Stimulated activated CD4-positive, alpha-beta T cell treated with anti-CD3 and anti-CD28 coated beads, Interleukin-2, amount 100 ng/mL, for 24 hours (primary cell): Measurements from ENCODE around the gene D2HGDH.

Experiments used
- DNase-seq, 2 donors: peaks; one replicate each; pipeline ENCODE4 v3.0.0-alpha.2; 2020

D2HGDH gene

DNA sequence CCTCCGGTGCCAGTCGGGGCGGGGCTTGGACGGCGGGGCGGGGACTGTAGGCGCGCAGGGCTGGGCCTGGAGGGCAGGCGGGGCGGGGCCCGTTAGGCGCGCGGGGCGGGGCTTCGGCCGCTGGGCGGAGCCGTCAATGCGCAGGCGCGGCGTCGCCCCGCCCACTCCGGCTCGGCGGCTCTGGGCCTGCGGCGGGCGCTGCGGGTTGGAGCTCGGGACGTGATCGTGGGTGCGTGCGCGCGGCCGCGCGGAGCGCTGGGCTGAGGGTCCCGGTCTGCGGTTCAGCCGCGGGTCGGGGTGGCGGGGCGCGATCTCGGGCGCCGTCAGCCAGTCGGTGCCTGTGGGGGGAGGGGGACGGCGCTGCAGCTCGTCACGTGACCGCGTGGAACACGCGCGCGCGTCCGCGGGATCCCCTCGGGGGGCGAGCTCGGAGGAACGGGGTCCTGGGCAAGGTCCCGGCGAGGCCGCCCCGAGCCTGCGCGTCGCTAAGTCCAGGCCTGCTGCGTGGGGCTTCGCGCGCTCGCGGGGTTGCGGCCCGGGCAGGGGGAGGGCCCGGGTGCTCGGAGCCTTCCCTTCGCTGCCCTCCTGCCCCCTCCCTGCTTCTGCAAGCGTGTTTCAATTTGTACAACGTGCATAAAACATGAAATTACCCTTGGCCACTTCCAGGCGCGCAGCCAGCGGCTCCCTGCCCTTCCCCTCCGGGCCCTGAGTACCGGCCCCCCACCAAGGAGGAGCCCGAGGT is at the start of gene D2HGDH:
D2HGDH (plus strand) TSS at position 164 of the 742 bp plus-strand sequence. CDS start 595 bp downstream, outside the sequence.
- DNase-seq: peak; percentile 97 to 98

DNA sequence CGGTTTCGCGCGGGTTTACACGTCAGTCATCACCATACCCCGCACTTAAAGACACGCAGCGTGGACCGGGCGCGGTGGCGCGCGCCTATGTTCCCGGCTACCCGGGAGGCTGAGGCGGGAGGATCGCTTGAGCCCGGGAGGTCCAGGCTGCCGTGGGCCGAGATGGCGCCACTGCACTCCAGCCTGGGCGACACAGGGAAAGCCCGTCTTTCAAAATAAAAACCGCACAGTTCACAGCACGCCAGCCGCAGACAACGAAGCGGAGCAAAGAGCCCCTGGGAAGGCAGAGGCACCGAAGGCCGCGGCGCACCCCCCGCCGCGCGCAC is 48.1 kb upstream of the D2HGDH start:
- no peak for DNase-seq

DNA sequence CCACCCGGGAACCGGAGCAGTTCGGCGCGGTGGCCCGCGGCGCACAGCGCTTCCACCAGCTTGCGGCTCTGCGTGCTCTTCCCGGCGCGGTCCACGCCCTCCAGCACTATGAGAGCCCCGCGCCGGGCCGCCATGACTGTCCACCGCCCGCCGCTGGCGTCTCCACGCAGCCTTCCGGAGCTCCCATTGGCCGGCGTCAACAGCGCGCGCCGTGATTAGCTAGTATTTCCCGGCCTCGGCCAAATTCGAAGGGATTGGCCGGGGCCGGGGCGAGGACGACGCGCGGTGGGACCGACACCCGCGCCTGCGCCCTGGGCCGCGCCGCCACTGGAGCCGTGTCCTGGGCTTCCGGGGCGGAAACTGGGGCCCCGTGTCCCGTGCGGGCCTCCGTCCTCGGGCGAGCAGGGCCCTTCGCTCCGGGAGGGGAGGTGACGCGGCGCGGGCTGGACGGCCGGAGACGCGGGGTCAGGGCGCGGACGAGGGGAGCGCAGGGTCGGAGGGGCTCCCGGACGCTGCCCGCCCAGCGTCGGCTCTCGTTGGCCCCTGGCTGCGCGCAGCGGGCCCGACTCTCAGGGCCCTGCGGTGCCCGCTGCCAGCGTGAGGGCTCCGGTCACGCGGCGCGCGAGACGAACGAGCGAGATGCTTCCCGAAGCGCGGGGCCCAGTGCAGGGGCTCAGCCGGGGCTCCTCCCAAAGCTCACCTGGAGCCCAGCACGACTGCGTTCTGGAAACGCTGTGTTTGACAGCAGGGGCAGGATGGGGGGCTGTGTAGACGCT is 47.6 kb upstream of the D2HGDH start, which contains the start of gene DTYMK:
DTYMK (minus strand) TSS at position 166 of the 776 bp plus-strand sequence; CDS start at position 134, 32 bp downstream.
- DNase-seq: peak; percentile 95 to 96

DNA sequence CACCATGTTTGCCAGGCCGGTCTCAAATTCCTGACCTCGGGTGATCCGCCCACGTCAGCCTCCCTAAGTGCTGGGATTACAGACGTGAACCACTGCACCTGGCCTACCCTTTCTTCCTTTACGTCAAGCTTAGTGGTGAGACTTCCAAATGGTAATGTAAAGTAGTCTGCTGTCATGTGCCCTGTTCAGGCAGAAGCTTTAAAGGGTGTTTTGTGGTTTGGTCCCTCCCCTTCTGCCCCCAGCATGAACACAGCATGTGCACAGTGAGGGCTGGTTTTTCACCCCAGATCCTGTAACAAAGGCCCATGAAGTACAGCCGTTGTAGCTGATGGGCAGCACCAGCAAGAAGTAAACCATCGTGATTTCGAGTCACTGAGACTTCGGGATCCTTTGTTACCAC is 45.1 kb upstream of the D2HGDH start:
- DNase-seq: no peak

DNA sequence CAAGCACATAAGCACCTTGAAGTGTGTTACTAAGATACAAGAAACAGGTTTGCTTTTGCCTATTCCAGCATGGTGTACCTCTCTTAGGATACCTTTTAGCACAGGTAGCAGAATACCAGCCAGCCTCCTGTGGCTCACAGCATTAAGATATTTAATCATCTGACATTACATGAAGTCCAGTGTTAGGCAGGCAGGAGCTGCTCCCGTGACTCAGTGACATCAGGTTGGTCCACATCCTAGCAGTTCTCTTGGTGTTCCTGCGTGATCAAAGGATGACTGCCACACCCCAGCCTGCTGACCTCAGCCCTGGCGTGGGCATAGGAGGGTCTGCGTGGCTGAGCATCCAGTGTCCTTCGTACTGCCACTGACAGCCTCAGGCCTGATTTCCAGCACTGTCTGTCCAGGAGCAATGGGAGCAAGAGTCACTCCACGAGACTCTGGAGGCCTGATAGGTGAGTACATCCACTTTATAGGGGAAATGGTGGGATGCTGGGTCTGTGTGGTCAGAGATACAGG is 44.2 kb upstream of the D2HGDH start:
- no peak for DNase-seq

DNA sequence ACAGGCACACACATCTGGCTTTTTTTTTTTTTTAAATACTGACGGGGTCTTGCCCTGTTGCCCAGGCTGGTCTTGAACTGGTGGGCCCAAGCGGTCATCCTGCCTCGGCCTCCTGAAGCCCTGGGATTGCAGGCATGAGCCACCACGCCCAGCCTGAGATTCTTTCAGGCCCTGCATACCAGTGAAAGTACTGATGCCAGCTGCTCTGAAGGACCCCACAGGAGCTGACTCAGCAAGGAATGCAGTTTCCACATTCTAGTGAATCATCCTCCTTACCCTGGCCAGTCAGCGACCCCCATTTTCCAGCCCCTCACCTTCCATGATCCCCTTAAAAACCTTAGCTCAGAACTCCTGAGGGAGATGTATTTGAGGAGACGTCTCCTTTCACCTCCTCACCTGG is 42.0 kb upstream of the D2HGDH start:
- DNase-seq: no peak

DNA sequence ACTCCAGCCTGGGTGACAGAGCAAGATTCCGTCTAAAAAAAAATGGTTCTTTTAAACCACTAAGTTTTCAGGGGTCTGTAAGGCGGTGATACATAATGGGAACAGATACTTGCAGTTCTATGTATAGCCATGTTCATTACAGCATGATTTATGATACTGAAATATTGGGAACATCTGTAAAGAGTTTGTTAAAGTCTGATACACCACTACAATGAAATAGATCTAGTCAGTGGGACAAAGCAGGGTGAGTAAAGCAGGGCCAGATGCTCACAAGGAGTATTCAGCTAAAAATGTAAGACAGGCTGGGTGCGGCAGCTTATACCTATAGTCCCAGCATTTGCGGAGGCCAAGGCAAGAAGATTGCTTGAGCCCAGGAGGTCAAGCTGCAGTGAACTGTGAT is 38.8 kb upstream of the D2HGDH start:
- no peak for DNase-seq

DNA sequence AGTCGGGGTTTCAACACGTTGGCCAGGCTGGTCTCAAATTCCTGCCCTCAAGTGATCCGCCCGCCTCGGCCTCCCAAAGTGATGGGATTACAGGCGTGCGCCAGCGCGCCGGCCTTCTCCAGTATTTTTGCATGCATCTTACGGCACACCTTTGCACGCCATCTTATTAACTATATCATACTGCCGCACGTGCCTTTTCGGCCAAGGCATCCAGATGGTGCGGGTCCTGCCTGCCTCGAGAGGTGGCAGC is 33.4 kb upstream of the D2HGDH start:
- DNase-seq: no peak

DNA sequence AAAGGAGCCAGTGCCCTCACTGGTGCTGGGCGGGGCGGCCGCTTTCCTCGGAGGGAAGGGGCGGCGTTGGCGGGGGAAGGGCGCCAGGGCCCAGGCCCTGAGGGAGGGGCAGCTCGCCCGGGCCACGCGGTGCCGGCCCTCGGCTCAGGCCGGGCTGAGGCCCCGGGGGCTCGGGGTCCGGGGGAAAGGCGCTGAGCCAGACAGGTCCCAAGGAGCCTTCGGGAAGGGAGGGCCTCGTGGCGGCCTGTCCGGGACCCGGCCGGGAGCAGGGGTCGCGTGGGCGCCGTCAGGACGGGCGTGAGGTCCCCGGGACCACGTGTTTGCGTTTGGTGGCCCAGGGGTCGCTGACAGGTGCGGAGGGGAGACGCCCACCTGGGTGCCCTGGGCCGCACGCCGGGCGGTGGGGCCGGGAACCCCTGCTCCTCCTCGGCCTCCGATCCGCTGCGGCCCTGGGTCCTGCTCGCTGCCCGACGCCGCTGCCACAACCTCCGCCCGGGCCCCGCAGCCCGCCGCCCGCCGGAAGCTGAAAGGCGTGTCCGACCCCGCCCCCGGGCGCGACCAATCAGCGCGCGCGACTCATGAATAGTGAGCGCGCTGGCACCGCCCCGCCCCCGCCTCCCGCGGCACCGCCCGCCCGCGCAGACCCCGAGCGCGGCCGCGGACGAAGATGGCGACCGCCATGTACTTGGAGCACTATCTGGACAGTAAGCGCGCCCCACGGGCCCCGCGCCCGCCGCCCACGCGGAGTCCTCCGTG is 32.9 kb upstream of the D2HGDH start, which contains the start of gene ING5:
ING5 (plus strand) TSS at position 641 of the 756 bp plus-strand sequence; CDS start at position 668, 27 bp downstream.
- DNase-seq: peak; percentile 99

DNA sequence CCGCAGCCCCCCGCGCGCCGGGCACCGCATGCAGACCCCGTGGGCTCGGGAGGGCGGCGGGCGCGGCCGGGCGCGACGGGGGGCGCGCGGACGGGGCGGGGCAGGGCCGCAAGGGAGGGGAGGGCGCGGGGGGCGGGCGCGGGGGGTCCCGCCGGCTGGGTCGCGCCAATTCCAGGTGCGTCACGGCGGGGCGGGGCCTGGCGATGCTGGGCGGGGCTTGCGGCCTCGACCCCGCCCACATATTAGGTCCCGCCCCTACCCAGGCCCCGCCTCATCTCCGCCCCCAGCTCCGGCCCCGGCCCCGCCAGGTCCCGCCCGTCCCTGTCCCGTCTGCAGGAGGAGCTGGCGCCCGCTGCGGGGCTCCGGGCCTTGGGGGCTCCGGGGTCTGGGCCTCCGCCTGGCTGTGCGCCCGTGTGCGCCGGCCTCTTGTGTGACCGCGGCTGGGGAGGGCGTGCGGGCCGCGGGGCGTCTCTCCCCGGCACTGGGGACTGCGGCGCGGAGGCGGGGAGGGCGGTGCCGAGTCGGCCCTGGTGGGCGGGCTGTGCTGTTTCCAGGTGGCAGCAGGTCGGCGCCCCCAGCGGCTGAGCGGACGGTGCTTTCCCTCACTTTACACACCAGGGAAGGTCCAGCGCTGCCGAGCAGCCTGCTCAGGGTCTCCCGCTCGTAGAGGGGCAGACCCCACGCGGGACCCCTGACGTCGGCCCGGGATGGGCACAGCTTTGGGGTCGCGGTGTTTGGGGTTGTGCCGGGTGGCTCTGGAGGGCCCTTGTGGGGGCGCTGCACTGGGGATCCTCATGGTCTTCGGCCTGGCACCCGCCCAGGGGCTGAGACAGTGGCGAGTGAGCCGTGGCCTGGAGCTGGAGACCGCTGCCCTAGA is 32.0 kb upstream of the D2HGDH start:
- DNase-seq: peak; percentile 90 to 91

DNA sequence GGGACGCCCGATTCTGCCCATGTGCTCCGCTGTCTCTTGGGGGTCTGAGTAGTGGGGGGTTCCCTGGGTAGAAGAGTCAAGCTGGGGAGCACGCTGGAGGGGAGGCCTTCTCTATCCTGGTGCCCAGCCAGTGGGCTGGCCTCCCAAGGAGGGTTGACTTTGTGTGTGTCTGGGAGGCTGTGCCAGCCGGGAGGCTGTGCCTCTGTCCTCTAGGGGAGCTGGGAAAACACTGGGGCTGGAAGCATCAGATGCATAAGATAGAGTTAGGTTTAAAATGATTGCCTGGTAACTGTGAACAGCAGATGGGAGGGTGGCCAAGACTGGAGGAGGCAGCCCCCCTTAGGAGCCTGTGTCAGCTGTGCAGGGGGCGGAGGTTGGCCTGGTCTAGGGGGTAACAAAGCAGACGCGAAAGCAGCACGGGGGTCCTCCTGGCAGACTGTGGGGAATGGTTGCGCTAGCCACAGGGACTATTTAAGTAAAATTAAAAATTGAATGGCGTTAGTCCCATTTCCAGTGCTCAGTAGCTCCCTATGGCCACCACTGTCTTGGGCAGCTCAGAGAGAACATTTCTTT is 31.3 kb upstream of the D2HGDH start:
- no peak for DNase-seq

DNA sequence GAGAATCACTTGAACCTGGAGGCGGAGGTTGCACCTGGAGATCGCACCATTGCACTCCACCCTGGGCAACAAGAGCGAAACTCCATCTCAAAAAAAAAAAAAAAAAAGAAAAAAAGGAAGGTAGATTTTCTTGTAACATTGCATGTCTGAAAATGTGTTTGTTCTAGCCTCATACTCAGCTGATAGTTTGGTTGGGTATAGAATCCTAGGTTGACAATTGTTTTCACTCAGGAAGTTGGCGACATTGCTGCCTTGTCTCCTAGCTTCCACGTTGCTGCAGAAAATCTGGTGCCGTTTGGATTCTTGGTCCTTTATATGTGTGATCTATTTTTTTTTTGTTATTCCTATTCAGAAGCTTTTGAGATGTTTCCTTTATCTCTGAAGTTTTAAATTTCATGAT is 27.9 kb upstream of the D2HGDH start:
- DNase-seq: no peak

DNA sequence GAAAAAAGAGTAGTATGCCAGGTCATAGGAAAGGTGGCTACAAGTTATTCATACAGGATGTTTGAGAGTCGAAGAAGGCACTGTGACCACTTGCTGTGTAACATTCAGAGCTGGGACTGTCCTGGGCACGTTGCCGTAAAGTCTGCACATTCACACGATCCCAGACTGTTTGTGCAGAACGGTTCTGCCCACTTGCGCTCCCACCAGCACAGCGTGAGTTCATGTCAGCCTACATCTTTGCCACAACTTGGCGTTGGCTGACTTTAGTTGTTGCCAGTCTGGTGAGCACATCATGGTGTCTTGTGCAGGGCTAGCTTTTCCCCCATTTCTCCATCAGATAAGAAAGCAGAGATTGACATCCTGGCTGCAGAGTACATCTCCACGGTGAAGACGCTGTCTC is 25.6 kb upstream of the D2HGDH start:
- no peak for DNase-seq

DNA sequence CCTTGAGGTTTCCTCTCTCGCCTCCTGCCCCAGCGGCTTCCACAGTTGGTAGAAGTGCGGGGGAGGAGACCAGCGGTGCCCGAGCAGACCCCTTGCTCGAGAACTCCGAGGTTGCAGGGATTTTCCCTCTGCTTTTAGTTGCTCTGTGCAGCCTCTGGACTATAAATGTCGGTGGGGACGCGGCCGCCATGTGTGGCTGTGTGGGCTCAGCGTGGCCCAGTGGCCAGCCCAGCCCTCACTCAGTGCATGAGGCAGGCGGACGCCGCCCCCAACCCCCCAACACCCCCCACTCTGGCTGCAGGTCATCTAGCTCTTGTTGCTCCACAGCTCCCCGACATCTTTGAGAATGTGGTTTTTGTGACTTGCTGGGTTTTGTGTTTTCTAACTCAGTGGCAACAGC is 15.3 kb upstream of the D2HGDH start:
- no peak for DNase-seq

DNA sequence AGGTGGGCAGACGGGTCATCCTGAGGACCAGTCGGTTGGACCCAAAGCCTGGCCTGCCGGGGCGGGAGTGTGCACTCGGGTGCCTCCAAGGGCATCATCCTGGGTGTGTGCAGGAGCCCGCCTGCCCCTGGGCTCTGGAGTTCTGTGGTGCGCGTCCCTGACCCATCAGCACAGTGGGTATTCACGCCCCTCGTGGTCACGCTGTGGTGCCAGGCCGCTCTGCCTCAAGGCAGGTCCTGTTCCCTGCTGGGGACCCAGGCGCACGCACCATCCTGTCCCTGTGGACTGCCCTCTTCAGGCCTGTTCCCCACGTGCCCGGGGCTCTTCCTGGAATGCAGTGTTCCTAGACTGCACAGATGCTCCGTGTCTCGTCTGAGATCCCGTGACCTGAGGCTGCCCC is 14.3 kb upstream of the D2HGDH start:
- no peak for DNase-seq

DNA sequence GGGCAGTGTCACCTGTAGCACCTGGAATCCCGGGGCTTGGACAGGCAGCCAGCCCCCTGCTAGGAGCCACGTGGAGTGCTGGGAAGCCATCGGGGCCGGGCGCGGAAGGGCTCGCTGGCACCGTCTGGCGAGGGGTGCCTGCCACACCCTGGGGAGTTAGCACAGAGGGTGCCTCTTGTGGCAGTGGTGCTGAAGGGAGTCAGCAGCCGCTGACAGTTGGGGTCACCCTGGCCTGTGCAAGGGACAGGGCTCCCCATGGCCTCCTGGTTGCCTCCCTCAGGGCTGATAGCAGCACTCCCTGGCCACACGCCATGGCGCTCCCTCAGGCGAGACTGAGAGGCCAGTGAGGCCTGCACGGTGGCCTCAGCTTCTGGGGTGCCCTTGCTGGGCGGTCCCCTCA is 13.9 kb upstream of the D2HGDH start:
- no peak for DNase-seq

DNA sequence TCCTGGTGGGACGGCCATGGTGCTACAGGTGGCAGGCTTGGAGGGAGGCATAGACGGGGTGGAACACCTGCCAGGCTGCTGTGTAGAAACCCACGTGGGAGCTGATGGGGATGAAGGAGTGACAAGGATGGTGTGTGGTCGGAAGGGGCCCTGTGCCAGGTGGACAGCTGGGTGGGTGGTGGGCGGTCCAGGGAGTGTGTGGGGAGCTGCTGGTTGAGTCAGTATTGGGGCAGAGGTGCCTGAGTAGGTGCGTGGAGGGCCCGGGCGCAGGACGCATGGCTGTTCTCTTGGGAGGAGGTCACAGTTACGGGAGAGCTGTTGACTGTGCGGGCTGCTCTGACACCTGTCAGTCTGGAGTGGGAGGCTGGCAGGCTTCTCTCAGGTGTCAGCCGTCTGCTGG is 12.6 kb upstream of the D2HGDH start:
- no peak for DNase-seq

DNA sequence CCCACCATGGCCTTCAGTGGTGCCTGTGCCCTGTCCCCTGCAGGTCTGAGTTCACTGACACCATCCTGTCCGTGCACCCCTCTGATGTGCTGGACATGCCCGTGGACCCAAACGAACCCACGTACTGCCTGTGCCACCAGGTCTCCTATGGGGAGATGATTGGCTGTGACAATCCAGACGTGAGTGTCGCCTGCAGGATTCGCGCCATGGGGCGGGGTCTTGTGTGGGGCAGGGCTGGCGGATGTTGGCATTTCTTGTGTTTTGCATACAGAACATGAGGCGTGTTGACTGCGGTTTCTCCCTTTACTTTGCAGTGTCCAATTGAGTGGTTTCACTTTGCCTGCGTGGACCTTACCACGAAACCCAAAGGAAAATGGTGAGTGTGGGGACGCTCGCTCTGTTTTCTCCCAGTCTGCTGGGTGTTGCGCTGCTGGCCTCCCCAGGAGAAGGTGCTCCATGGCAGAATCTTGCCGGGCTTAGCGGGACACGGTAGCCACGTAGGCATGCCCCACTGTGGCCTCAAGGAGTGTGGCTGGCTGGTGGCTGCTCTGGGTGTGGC is 11.5 kb upstream of the D2HGDH start:
- DNase-seq: no peak

DNA sequence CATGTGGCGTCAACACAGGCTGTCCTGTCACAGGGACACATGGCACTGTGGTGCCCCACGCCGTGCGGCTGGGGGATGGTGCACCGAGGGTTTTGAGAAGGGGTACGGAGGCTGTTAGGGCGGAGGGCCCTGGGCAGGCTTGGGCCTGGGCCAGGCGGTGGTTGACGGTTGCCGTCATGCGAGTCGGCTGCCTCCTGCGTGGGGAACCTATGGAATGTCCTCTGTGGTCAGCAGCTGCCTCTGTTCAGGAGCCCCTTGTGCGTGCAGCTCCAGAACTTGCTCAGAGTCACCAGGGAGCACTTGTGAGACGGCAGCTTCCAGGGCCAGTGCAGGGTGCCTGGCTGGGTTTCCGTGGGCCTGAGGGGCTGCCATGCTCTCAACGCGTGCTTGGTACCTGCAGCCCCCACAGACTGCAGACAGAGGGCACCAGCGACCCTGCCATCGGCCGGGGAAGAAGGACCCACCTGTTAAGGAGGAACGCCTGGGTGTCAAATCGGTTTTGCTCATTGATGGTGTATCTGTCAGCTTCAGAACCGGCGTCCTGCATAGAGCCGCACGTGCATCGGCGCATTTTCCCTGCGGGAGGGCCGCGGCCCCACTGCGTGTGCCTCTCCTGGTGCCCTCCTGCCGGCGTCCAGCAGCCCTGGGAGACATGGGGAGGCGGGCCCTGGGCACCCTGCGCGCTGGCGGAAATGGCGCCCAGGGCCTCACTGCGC is 10.0 kb upstream of the D2HGDH start:
- peak; percentile 27 for DNase-seq

DNA sequence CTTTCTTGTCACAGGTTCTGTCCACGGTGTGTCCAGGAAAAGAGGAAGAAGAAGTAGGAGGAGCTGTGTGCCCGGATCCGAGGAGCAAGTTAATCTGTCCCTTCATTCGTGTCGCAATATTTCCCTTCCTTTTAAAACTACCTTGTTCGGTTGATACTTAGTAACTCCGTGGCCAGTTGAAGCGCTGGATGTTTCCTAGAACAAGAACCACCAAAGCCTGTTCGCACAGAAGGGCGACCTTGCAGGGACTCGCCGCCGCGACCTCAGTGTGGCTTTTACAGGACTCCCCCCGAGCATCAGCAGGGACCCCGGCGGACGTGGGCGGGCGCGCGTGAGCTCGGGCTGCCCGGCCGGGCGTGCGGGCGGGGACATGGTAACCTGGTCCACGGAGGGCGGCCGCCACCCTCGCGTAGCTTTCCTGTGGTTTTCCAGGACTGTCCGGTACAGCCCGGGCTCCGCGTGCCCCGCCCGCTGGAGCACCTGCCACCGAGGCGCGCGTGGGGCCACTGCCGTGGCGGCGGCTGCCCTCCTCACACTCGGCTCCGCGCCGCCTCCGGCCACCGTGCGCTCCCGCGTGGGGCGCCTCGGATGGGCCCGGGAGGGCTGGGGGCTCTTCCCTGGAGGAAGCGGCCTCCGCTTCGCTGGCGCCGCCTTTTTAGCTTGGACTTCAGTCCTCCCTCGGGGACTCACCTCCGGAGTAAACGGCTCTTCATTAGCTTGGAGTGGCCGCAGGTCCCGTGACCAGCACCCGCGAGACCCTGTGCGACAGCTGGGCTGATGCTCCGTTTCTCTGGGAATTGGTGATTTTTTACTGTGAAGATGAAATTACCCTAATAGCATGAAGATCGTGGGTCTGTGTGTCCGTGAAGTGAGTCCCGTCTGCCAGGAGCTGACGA is 9.2 kb upstream of the D2HGDH start:
- no peak for DNase-seq
